Measurements from ENCODE around the gene TARM1. TPM values are rescaled to one million over a fixed set of nuclear protein-coding genes. Genes with fewer than 3 reads are reported as not detected.
A peak's percentile ranks its signal among the peaks of the same experiment; 100 is the strongest.

The TARM1 gene
- not detected in 2 replicates for total RNA-seq (2014; rRNA removed; shearing (Covaris generic); ENCODE audit: low replicate concordance)

GRCh38 chr19:54081032-54081431 is at the start of gene TARM1:
TSS of gene TARM1 (minus strand) at chr19:54081365. CDS start at chr19:54081340, 25 bp downstream.
- no peaks in the 10 kb centered on the region; the same call in 1 of the 2 replicates for H3K27me3 ChIP-seq
- H3K36me3 ChIP-seq, result no peaks in the 10 kb centered on the region
- H3K9me3 ChIP-seq, result peaks cover 6% of the 10 kb centered on the region; the same call in 1 of the 2 replicates
- DNase-seq, result no peak
- no peak within 1 kb of the TSS for H3K4me3 ChIP-seq

GRCh38 chr19:54129617-54129996 is 48.4 kb upstream of the TARM1 start:
- Histone ChIP-seq H3K27me3 (no peaks in the 10 kb centered on the region), H3K9me3 (no peaks in the 10 kb centered on the region), H3K4me3 (no peak overlapping the region), H3K36me3 (peaks cover 30% of the 10 kb centered on the region)
- DNase-seq, result no peak

- Histone ChIP-seq H3K9me3 (no peaks in the 10 kb centered on the region), H3K27me3 (no peaks in the 10 kb centered on the region), H3K36me3 (peaks cover 36% of the 10 kb centered on the region), H3K4me3 (no peak overlapping the region)
- no peak for DNase-seq
Measured at GRCh38 chr19:54128796-54129616, 47.8 kb upstream of the TARM1 start.

- H3K36me3 ChIP-seq, result peaks cover 40% of the 10 kb centered on the region
- H3K4me3 ChIP-seq, result no peak overlapping the region
- DNase-seq, result no peak
- no peaks in the 10 kb centered on the region for H3K9me3 ChIP-seq
- no peaks in the 10 kb centered on the region for H3K27me3 ChIP-seq
Measured at GRCh38 chr19:54128441-54128725, 47.2 kb upstream of the TARM1 start.

- Histone ChIP-seq H3K27me3 (no peaks in the 10 kb centered on the region), H3K36me3 (peaks cover 45% of the 10 kb centered on the region)
Measured at GRCh38 chr19:54127688-54128440, 46.7 kb upstream of the TARM1 start.

GRCh38 chr19:54125713-54126112 is 44.5 kb upstream of the TARM1 start:
- DNase-seq, result no peak
- Histone ChIP-seq H3K4me3 (no peak overlapping the region), H3K27me3 (no peaks in the 10 kb centered on the region), H3K9me3 (no peaks in the 10 kb centered on the region), H3K36me3 (peaks cover 62% of the 10 kb centered on the region)

More at GRCh38 chr19:54127688-54128440, 46.7 kb upstream of the TARM1 start:
- Histone ChIP-seq H3K4me3 (no peak overlapping the region), H3K9me3 (no peaks in the 10 kb centered on the region)
- DNase-seq, result no peak

GRCh38 chr19:54124393-54124792 is 43.2 kb upstream of the TARM1 start:
- Histone ChIP-seq H3K4me3 (no peak overlapping the region), H3K9me3 (no peaks in the 10 kb centered on the region), H3K27me3 (no peaks in the 10 kb centered on the region), H3K36me3 (peaks cover 75% of the 10 kb centered on the region)
- DNase-seq, result no peak

- no peak overlapping the region for H3K4me3 ChIP-seq
- no peaks in the 10 kb centered on the region for H3K9me3 ChIP-seq
- no peaks in the 10 kb centered on the region for H3K27me3 ChIP-seq
- peaks cover 71% of the 10 kb centered on the region for H3K36me3 ChIP-seq
- no peak for DNase-seq
Measured at GRCh38 chr19:54123682-54124081, 42.5 kb upstream of the TARM1 start.

GRCh38 chr19:54121259-54121658 is 40.1 kb upstream of the TARM1 start:
- Histone ChIP-seq H3K27me3 (no peaks in the 10 kb centered on the region), H3K4me3 (no peak overlapping the region), H3K36me3 (peaks cover 62% of the 10 kb centered on the region), H3K9me3 (no peaks in the 10 kb centered on the region)
- DNase-seq, result no peak

- no peaks in the 10 kb centered on the region; the same call in 1 of the 2 replicates for H3K9me3 ChIP-seq
- H3K27me3 ChIP-seq, result no peaks in the 10 kb centered on the region
- H3K4me3 ChIP-seq, result peak within 1 kb of the TSS; percentile 99
- peak; percentile 97 for DNase-seq
- peaks cover 36% of the 10 kb centered on the region for H3K36me3 ChIP-seq
Measured at GRCh38 chr19:54115109-54116063, 34.2 kb upstream of the TARM1 start, which contains the start of the genes PRPF31 and TFPT. TSS of gene PRPF31 (plus strand) at chr19:54115754. CDS start at chr19:54118279, 2,525 bp downstream. TSS of gene TFPT (minus strand) at chr19:54115657. CDS start at chr19:54115269, 388 bp downstream.

GRCh38 chr19:54114340-54115108 is 33.4 kb upstream of the TARM1 start:
- no peaks in the 10 kb centered on the region; the same call in 1 of the 2 replicates for H3K9me3 ChIP-seq
- peaks cover 32% of the 10 kb centered on the region for H3K36me3 ChIP-seq
- peak; percentile 36 for DNase-seq
- peak overlapping the region; percentile 99 for H3K4me3 ChIP-seq
- H3K27me3 ChIP-seq, result no peaks in the 10 kb centered on the region

GRCh38 chr19:54109651-54110050 is 28.5 kb upstream of the TARM1 start:
- H3K36me3 ChIP-seq, result peaks cover 64% of the 10 kb centered on the region
- H3K4me3 ChIP-seq, result no peak overlapping the region
- no peaks in the 10 kb centered on the region for H3K27me3 ChIP-seq
- DNase-seq, result no peak
- no peaks in the 10 kb centered on the region; the same call in 1 of the 2 replicates for H3K9me3 ChIP-seq

- no peaks in the 10 kb centered on the region for H3K27me3 ChIP-seq
- no peak overlapping the region for H3K4me3 ChIP-seq
- DNase-seq, result no peak
- no peaks in the 10 kb centered on the region for H3K9me3 ChIP-seq
- peaks cover 58% of the 10 kb centered on the region for H3K36me3 ChIP-seq
Measured at GRCh38 chr19:54108496-54108895, 27.3 kb upstream of the TARM1 start.

- H3K27me3 ChIP-seq, result no peaks in the 10 kb centered on the region
- peaks cover 53% of the 10 kb centered on the region for H3K36me3 ChIP-seq
- H3K9me3 ChIP-seq, result no peaks in the 10 kb centered on the region
- no peak overlapping the region for H3K4me3 ChIP-seq
- DNase-seq, result no peak
Measured at GRCh38 chr19:54107876-54108490, 26.8 kb upstream of the TARM1 start.

- H3K4me3 ChIP-seq, result no peak overlapping the region
- no peak for DNase-seq
- peaks cover 47% of the 10 kb centered on the region for H3K36me3 ChIP-seq
- no peaks in the 10 kb centered on the region for H3K27me3 ChIP-seq
- no peaks in the 10 kb centered on the region for H3K9me3 ChIP-seq
Measured at GRCh38 chr19:54106716-54107115, 25.6 kb upstream of the TARM1 start.

Measured in MG63 (cell line).